Breast epithelium (tissue), 3 donors: ENCODE data around the gene CTCFL.

Experiments
- CTCF ChIP-seq, 3 donors: fragments of 450-650 bp; IDR thresholded peaks; one replicate each; pipeline ENCODE4 v1.5.1; 2016 to 2017; ENCODE audit warnings: antibody characterized with exemption in 3 of 3, mild to moderate bottlenecking in 3 of 3, moderate library complexity in 3 of 3
- POLR2A ChIP-seq: fragments of 450-650 bp; IDR thresholded peaks from one replicate; pipeline ENCODE4 v1.6.1; 2016; ENCODE audit warnings: antibody characterized with exemption, mild to moderate bottlenecking, moderate library complexity
- POLR2AphosphoS5 ChIP-seq, 3 donors: sonication (generic); formaldehyde crosslinking; IDR thresholded peaks; one replicate each; pipeline ENCODE4 v1.6.1; 2017; ENCODE audit warnings: antibody characterized with exemption in 3 of 3

- TF ChIP-seq CTCF (IDR thresholded peaks at IDR 0.05) (no peak), POLR2A (no peak), POLR2AphosphoS5 (IDR thresholded peaks at IDR 0.05) (no peak)
Observed at GRCh38 chr20:57524511-57525176, at the start of gene CTCFL.
